ENCODE data around the gene UTP20. TPM values are rescaled to one million over a fixed set of nuclear protein-coding genes. Genes with fewer than 3 reads are reported as not detected.

Gene UTP20
- total and polyA plus RNA-seq, 4 donors, result 7.5 to 18.1 (median 12.3) TPM

Small RNA genes lying within 50 kb of the gene (small RNA-seq; reads per million reads assigned to genes)
- gene RNU6-1068P (ENCODE audit: low replicate concordance), result not detected
- not detected for gene RPS27P23 (ENCODE audit: low replicate concordance)

Other genes starting within 250 kb of the UTP20 start
- 1 to 10 TPM in 1 of 2 donors, under 1 TPM in 1; 0.22 to 1.1 TPM for gene SLC5A8, start 69.9 kb upstream of the UTP20 start, total RNA-seq
- under 1 TPM; 0.40 to 0.71 TPM for gene SLC5A8, start 69.9 kb upstream of the UTP20 start, polyA plus RNA-seq (ENCODE audit: insufficient read length in 2 of 2)
- gene ARL1, start 127.7 kb downstream of the UTP20 start, total RNA-seq, result 100 to 1,000 TPM in 1 of 2 donors, 10 to 100 TPM in 1; 80.7 to 112 TPM
- gene ARL1, start 127.7 kb downstream of the UTP20 start, polyA plus RNA-seq (ENCODE audit: insufficient read length in 2 of 2), result 10 to 100 TPM; 64.9 to 67.9 TPM
- gene SPIC, start 195.2 kb downstream of the UTP20 start, total RNA-seq, result not detected
- not detected for gene SPIC, start 195.2 kb downstream of the UTP20 start, polyA plus RNA-seq (ENCODE audit: insufficient read length in 2 of 2)